H9 (cell line): ENCODE data around the gene AKT3. TPM values are rescaled to one million over a fixed set of nuclear protein-coding genes. Genes with fewer than 3 reads are reported as not detected.
A peak's percentile ranks its signal among the peaks of the same experiment; 100 is the strongest.

Experiments
- DNase-seq: peaks from one replicate; pipeline ENCODE4 v3.0.0-alpha.2; 2017
- H2AFZ ChIP-seq: one replicate; pipeline ENCODE4 v1.6.1; 2013; ENCODE audit warnings: mild to moderate bottlenecking, low read length, control low read depth, moderate library complexity
- H2AK5ac ChIP-seq: 2 replicates; pipeline ENCODE4 v1.6.1; 2013; ENCODE audit warnings: low read length, control low read depth, mixed read lengths; ENCODE audit not compliant: insufficient read length
- H2BK120ac ChIP-seq: one replicate; pipeline ENCODE4 v1.6.1; 2013; ENCODE audit warnings: low read depth, mild to moderate bottlenecking, low read length, control low read depth, inconsistent platforms; ENCODE audit not compliant: poor library complexity, severe bottlenecking
- H2BK12ac ChIP-seq: 2 replicates; pipeline ENCODE4 v1.6.1; 2013; ENCODE audit warnings: low read length, control low read depth, mixed read lengths, low read depth; ENCODE audit not compliant: insufficient read length
- H2BK15ac ChIP-seq: 2 replicates; pipeline ENCODE4 v1.6.1; 2013; ENCODE audit warnings: low read depth, low read length, control low read depth
- H2BK20ac ChIP-seq: one replicate; pipeline ENCODE4 v1.6.1; 2013; ENCODE audit warnings: low read depth, mild to moderate bottlenecking, low read length, control low read depth, inconsistent platforms; ENCODE audit not compliant: poor library complexity, severe bottlenecking
- H2BK5ac ChIP-seq: 2 replicates; pipeline ENCODE4 v1.6.1; 2013; ENCODE audit warnings: low read length, control low read depth, mixed read lengths; ENCODE audit not compliant: insufficient read length
- H3K14ac ChIP-seq: 2 replicates; pipeline ENCODE4 v1.6.1; 2013; ENCODE audit warnings: low read length, control low read depth; ENCODE audit not compliant: insufficient read depth
- H3K18ac ChIP-seq: 2 replicates; pipeline ENCODE4 v1.6.1; 2013; ENCODE audit warnings: low read depth, mild to moderate bottlenecking, mixed read lengths, low read length, control low read depth; ENCODE audit not compliant: insufficient read length
- H3K23ac ChIP-seq: 2 replicates; pipeline ENCODE4 v1.6.1; 2013; ENCODE audit warnings: low read length, control low read depth, mixed read lengths, low read depth; ENCODE audit not compliant: insufficient read length
- H3K23me2 ChIP-seq: 2 replicates; pipeline ENCODE4 v1.6.1; 2013; ENCODE audit warnings: low read depth, mild to moderate bottlenecking, mixed read lengths, low read length, control low read depth; ENCODE audit not compliant: insufficient read length, poor library complexity, severe bottlenecking
- H3K27ac ChIP-seq: 2 replicates; pipeline ENCODE4 v1.5.1; 2013; ENCODE audit warnings: low read length, control low read depth, mixed read lengths, low read depth; ENCODE audit not compliant: insufficient read length
- H3K27me3 ChIP-seq: 2 replicates; pipeline ENCODE4 v1.6.1; 2013; ENCODE audit warnings: low read length, control low read depth, inconsistent platforms; ENCODE audit not compliant: insufficient read depth
- H3K4ac ChIP-seq: 2 replicates; pipeline ENCODE4 v1.6.1; 2013; ENCODE audit warnings: low read depth, mild to moderate bottlenecking, control low read depth, inconsistent platforms, low read length, moderate library complexity
- H3K4me1 ChIP-seq: 2 replicates; pipeline ENCODE4 v1.6.1; 2013; ENCODE audit warnings: low read length, control low read depth, inconsistent platforms; ENCODE audit not compliant: insufficient read depth
- H3K4me2 ChIP-seq: 2 replicates; pipeline ENCODE4 v1.6.1; 2013; ENCODE audit warnings: low read length, control low read depth, mixed read lengths; ENCODE audit not compliant: insufficient read length, insufficient read depth
- H3K56ac ChIP-seq: 2 replicates; pipeline ENCODE4 v1.6.1; 2013; ENCODE audit warnings: low read depth, mild to moderate bottlenecking, mixed read lengths, low read length, control low read depth; ENCODE audit not compliant: insufficient read length
- H3K79me1 ChIP-seq: 2 replicates; pipeline ENCODE4 v1.6.1; 2013; ENCODE audit warnings: low read depth, mild to moderate bottlenecking, moderate library complexity, low read length, control low read depth, inconsistent platforms; ENCODE audit not compliant: insufficient read depth, poor library complexity, severe bottlenecking
- H3K79me2 ChIP-seq: 2 replicates; pipeline ENCODE4 v1.6.1; 2013; ENCODE audit warnings: low read length, control low read depth, inconsistent platforms; ENCODE audit not compliant: insufficient read depth
- H3K9ac ChIP-seq: 2 replicates; pipeline ENCODE4 v1.6.1; 2013; ENCODE audit warnings: low read length, control low read depth, mixed read lengths; ENCODE audit not compliant: insufficient read length; ENCODE audit errors: extremely low read depth
- H3K9me3 ChIP-seq: one replicate; pipeline ENCODE4 v1.6.1; 2013; ENCODE audit warnings: low read depth, low read length, inconsistent platforms; ENCODE audit not compliant: control insufficient read depth
- H3T11ph ChIP-seq: one replicate; pipeline ENCODE4 v1.6.1; 2013; ENCODE audit warnings: mild to moderate bottlenecking, low read length, control low read depth, inconsistent platforms
- H4K20me1 ChIP-seq: one replicate; pipeline ENCODE4 v1.6.1; 2013; ENCODE audit not compliant: control insufficient read depth, insufficient read length, insufficient read depth
- H4K5ac ChIP-seq: 2 replicates; pipeline ENCODE4 v1.6.1; 2013; ENCODE audit warnings: low read depth, mild to moderate bottlenecking, mixed read lengths, low read length, control low read depth; ENCODE audit not compliant: insufficient read length
- H4K8ac ChIP-seq: replicated peaks from 2 replicates; pipeline ENCODE4 v1.6.1; 2013; ENCODE audit warnings: low read length, control low read depth, mixed read lengths, low read depth; ENCODE audit not compliant: insufficient read length
- H4K91ac ChIP-seq: 2 replicates; pipeline ENCODE4 v1.6.1; 2013; ENCODE audit warnings: low read depth, mild to moderate bottlenecking, moderate library complexity, mixed read lengths, low read length, control low read depth; ENCODE audit not compliant: insufficient read length
- H3K27ac Mint-ChIP-seq, 3 experiments: 2 replicates in 2 of 3; 3 replicates in 1 of 3; pipeline ENCODE4 v1.8.0; 2020 to 2021; ENCODE audit warnings: mixed read lengths in 3 of 3, mild to moderate bottlenecking in 1 of 3, moderate library complexity in 1 of 3
- H3K27me3 Mint-ChIP-seq: 2 replicates; pipeline ENCODE4 v1.8.0; 2021; ENCODE audit warnings: low read depth, mild to moderate bottlenecking, moderate library complexity, mixed read lengths
- H3K36me3 Mint-ChIP-seq, 3 experiments: 2 replicates in 2 of 3; 3 replicates in 1 of 3; pipeline ENCODE4 v1.8.0; 2020 to 2021; ENCODE audit warnings: low read depth in 3 of 3, mixed read lengths in 3 of 3; ENCODE audit not compliant: insufficient read depth in 1 of 3
- H3K4me1 Mint-ChIP-seq, 2 experiments: 2 replicates each; pipeline ENCODE4 v1.8.0; 2020; ENCODE audit warnings: mixed read lengths in 2 of 2
- H3K4me3 Mint-ChIP-seq, 2 experiments: 2 replicates in 1 of 2; 3 replicates in 1 of 2; pipeline ENCODE4 v1.8.0; 2020 to 2021; ENCODE audit warnings: mild to moderate bottlenecking in 2 of 2, mixed read lengths in 2 of 2, moderate library complexity in 1 of 2
- H3K9me3 Mint-ChIP-seq, 2 experiments: 2 replicates in 1 of 2; 3 replicates in 1 of 2; pipeline ENCODE4 v1.8.0; 2020; ENCODE audit warnings: mild to moderate bottlenecking in 2 of 2, mixed read lengths in 2 of 2, moderate library complexity in 1 of 2
- CTCF ChIP-seq: fragments of 200-600 bp; sonication (generic); conservative IDR thresholded peaks from 3 replicates; pipeline ENCODE4 v1.8.0; 2021; ENCODE audit warnings: antibody characterized with exemption, mild to moderate bottlenecking
- WGBS: extraction: QIAGEN DNeasy Blood & Tissue Kit; methylation state at CpG from one replicate; pipeline ENCODE4 v1.1.7; 2013; ENCODE audit warnings: missing lambda C conversion rate, low lambda C conversion rate, mixed read lengths; ENCODE audit not compliant: insufficient read length; ENCODE audit errors: extremely low coverage; 5-methylcytosine and 5-hydroxymethylcytosine counted together
- total RNA-seq: library from RNA; stranded (reverse); gene quantifications from 2 replicates; pipeline ENCODE4 v1.2.1, GENCODE V29; 2021

Gene AKT3
- total RNA-seq, 1 experiment from 2014 or later = 27.8 TPM

GRCh38 chr1:243708210-243708609 is 141.8 kb downstream of the AKT3 start:
- Histone ChIP-seq H2BK20ac (no peak overlapping the region), H3K23ac (no peak overlapping the region), H2AK5ac (no peak overlapping the region), H3K23me2 (no peaks in the 10 kb centered on the region), H3K14ac (no peak overlapping the region), H3K9me3 (no peaks in the 10 kb centered on the region), H2BK120ac (no peak overlapping the region), H3K27me3 (no peaks in the 10 kb centered on the region), H3K18ac (no peak overlapping the region), H2BK5ac (no peak overlapping the region), H3K79me1 (no peaks in the 10 kb centered on the region), H4K20me1 (no peaks in the 10 kb centered on the region), H4K91ac (no peak overlapping the region), H3K27ac (no peak overlapping the region), H4K5ac (no peak overlapping the region), H4K8ac (no peak overlapping the region), H3K4me2 (no peak overlapping the region), H3K56ac (no peak overlapping the region), H3K4me1 (no peaks in the 10 kb centered on the region), H3K4ac (no peak overlapping the region), H3T11ph (no peak overlapping the region), H3K79me2 (no peaks in the 10 kb centered on the region), H2AFZ (no peak overlapping the region), H2BK12ac (no peak overlapping the region), H2BK15ac (no peak overlapping the region), H3K9ac (no peak overlapping the region)
- no peak for DNase-seq
- H3K4me1 Mint-ChIP-seq = peaks cover 14 to 21% of the 10 kb centered on the region in 2 experiments
- H3K27me3 Mint-ChIP-seq = no peaks in the 10 kb centered on the region
- no CpG with 5 or more reads among the region's 3 CpGs for WGBS
- no peaks in the 10 kb centered on the region; a peak in 1 of 7 replicates for H3K36me3 Mint-ChIP-seq
- TF ChIP-seq CTCF = peak; percentile 63
- H3K27ac Mint-ChIP-seq = no peak overlapping the region
- H3K9me3 Mint-ChIP-seq = no peaks in the 10 kb centered on the region
- no peak overlapping the region for H3K4me3 Mint-ChIP-seq
